ENCODE measurements around the gene ARL6IP4. TPM values are rescaled to one million over a fixed set of nuclear protein-coding genes. Genes with fewer than 3 reads are reported as not detected.

Gene ARL6IP4
- total RNA-seq, 2 experiments from 2014 or later, result 140 to 142 TPM

- Mint-ChIP-seq H3K27ac (no peak overlapping the region), H3K4me1 (ENCODE audit: low read depth) (no peaks in the 10 kb centered on the region)
These were observed 20.1 kb downstream of the ARL6IP4 start for GRCh38 chr12:123000578-123000977.

GRCh38 chr12:123001464-123001863, 21.0 kb downstream of the ARL6IP4 start:
- Histone ChIP-seq H3K27ac (ENCODE audit: low read depth in 1 of 2, low read length in 2 of 2) (no peak overlapping the region), H3K27me3 (ENCODE audit: control insufficient read depth in 1 of 2, insufficient read depth in 2 of 2, low read length in 2 of 2) (no peaks in the 10 kb centered on the region), H3K36me3 (ENCODE audit: insufficient read depth, low read length) (peaks cover 31% of the 10 kb centered on the region), H3K9me3 (ENCODE audit: control insufficient read depth in 1 of 2, insufficient read depth in 1 of 2, low read length in 2 of 2) (no peaks in the 10 kb centered on the region), H3K4me3 (ENCODE audit: low read length) (no peak overlapping the region), H3K4me1 (ENCODE audit: insufficient read depth, low read length) (no peaks in the 10 kb centered on the region)
- ChIA-PET POLR2A (no interaction called here), CTCF (no interaction called here)
- intact Hi-C loops (cut with DNase I, micrococcal nuclease), result no loop called here
- Mint-ChIP-seq H3K27me3 (no peaks in the 10 kb centered on the region), H3K27ac (no peak overlapping the region), H3K9me3 (no peaks in the 10 kb centered on the region), H3K36me3 (ENCODE audit: low read depth) (peaks cover 39% of the 10 kb centered on the region), H3K4me1 (ENCODE audit: low read depth) (no peaks in the 10 kb centered on the region), H3K4me3 (no peak overlapping the region)
- TF ChIP-seq CTCF (IDR thresholded peaks at IDR 0.05), result no peak
- DNase-seq (no peak), ATAC-seq (ENCODE audit: poor library complexity) (no peak)

More at GRCh38 chr12:123000578-123000977, 20.1 kb downstream of the ARL6IP4 start:
- intact Hi-C loops (cut with DNase I, micrococcal nuclease), result no loop called here
- Mint-ChIP-seq H3K4me3 (no peak overlapping the region), H3K9me3 (no peaks in the 10 kb centered on the region), H3K27me3 (no peaks in the 10 kb centered on the region), H3K36me3 (ENCODE audit: low read depth) (peaks cover 39% of the 10 kb centered on the region)
- no peak for ATAC-seq (ENCODE audit: poor library complexity)
- Histone ChIP-seq H3K36me3 (ENCODE audit: insufficient read depth, low read length) (peaks cover 35% of the 10 kb centered on the region), H3K4me3 (ENCODE audit: low read length) (no peak overlapping the region), H3K9me3 (ENCODE audit: control insufficient read depth in 1 of 2, insufficient read depth in 1 of 2, low read length in 2 of 2) (no peaks in the 10 kb centered on the region), H3K27me3 (ENCODE audit: control insufficient read depth in 1 of 2, insufficient read depth in 2 of 2, low read length in 2 of 2) (no peaks in the 10 kb centered on the region), H3K4me1 (ENCODE audit: insufficient read depth, low read length) (no peaks in the 10 kb centered on the region), H3K27ac (ENCODE audit: low read depth in 1 of 2, low read length in 2 of 2) (no peak overlapping the region)
- CTCF ChIA-PET, result no interaction called here
- no peak for DNase-seq
- no peak for TF ChIP-seq CTCF (IDR thresholded peaks at IDR 0.05)
- POLR2A ChIA-PET, result no interaction called here

- Mint-ChIP-seq H3K9me3 (no peaks in the 10 kb centered on the region), H3K4me1 (ENCODE audit: low read depth) (no peaks in the 10 kb centered on the region), H3K4me3 (no peak overlapping the region), H3K36me3 (ENCODE audit: low read depth) (peaks cover 55% of the 10 kb centered on the region), H3K27ac (peak overlapping the region; percentile 6), H3K27me3 (no peaks in the 10 kb centered on the region)
- no peaks in the 10 kb centered on the region for H3K4me1 ChIP-seq (ENCODE audit: insufficient read depth, low read length)
- ChIA-PET CTCF (no interaction called here), POLR2A (interaction anchor here (0.6 kb wide), 1 partner anchor 235 kb away, joined by 4 read pairs; no protein-coding TSS in a partner anchor)
- no peak overlapping the region for H3K4me3 ChIP-seq (ENCODE audit: low read length)
- no peak for DNase-seq
- ATAC-seq (ENCODE audit: poor library complexity), result no peak
- H3K9me3 ChIP-seq (ENCODE audit: control insufficient read depth in 1 of 2, insufficient read depth in 1 of 2, low read length in 2 of 2), result no peaks in the 10 kb centered on the region
- H3K27me3 ChIP-seq (ENCODE audit: control insufficient read depth in 1 of 2, insufficient read depth in 2 of 2, low read length in 2 of 2), result no peaks in the 10 kb centered on the region
- peaks cover 27% of the 10 kb centered on the region for H3K36me3 ChIP-seq (ENCODE audit: insufficient read depth, low read length)
- TF ChIP-seq CTCF (IDR thresholded peaks at IDR 0.05), result no peak
- intact Hi-C loops (cut with DNase I, micrococcal nuclease), result no loop called here
- no peak overlapping the region for H3K27ac ChIP-seq (ENCODE audit: low read depth in 1 of 2, low read length in 2 of 2)
These were observed 22.8 kb downstream of the ARL6IP4 start for GRCh38 chr12:123003257-123003656.
